ENCODE data around the gene BMI1.

BMI1 gene

DNA sequence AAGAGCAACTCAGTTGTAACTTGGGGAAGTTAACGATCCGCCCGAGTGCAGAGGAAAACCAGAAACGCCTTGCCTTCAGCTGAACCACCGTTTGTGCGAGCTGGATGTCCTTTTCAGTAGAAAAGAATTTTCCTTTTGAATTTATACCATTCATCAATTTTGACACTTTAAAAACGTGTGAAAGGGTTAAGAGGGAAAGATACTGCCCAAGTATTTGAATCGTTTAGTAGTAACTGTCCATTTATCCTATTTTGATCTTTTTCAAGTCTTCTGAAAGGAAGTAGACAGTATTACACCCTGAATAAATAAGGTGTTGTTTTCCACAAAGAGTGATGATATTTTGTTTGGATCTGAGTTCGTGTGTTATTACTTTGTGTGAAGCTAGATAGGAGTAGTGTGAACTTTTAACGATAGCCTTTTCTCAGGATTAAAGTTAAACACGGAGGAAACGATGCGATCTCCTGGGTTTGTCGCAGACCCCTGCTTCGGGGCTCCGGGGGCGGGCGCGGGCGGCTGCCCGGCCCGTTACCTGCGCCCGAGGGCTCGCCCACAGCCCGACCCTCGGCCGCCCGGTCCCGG, 830 bp upstream of the BMI1 start:
- DNase-seq, result no peak

DNA sequence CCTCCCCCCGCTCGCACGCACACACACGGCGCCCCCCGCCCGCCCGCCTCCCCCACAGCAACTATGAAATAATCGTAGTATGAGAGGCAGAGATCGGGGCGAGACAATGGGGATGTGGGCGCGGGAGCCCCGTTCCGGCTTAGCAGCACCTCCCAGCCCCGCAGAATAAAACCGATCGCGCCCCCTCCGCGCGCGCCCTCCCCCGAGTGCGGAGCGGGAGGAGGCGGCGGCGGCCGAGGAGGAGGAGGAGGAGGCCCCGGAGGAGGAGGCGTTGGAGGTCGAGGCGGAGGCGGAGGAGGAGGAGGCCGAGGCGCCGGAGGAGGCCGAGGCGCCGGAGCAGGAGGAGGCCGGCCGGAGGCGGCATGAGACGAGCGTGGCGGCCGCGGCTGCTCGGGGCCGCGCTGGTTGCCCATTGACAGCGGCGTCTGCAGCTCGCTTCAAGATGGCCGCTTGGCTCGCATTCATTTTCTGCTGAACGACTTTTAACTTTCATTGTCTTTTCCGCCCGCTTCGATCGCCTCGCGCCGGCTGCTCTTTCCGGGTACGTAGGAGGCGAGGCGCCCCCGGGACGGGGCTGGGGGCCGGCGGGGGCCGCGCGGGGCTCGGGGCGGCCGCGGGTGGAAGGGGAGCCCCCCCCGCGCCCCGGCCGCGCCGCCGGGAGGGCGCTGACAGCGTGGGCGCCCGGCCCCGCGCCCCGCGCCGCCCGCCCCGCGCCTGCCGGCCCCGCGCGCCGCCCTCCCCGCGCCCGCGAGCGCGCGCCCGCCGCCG, 441 bp downstream of the BMI1 start:
- peak; percentile 66 for DNase-seq

DNA sequence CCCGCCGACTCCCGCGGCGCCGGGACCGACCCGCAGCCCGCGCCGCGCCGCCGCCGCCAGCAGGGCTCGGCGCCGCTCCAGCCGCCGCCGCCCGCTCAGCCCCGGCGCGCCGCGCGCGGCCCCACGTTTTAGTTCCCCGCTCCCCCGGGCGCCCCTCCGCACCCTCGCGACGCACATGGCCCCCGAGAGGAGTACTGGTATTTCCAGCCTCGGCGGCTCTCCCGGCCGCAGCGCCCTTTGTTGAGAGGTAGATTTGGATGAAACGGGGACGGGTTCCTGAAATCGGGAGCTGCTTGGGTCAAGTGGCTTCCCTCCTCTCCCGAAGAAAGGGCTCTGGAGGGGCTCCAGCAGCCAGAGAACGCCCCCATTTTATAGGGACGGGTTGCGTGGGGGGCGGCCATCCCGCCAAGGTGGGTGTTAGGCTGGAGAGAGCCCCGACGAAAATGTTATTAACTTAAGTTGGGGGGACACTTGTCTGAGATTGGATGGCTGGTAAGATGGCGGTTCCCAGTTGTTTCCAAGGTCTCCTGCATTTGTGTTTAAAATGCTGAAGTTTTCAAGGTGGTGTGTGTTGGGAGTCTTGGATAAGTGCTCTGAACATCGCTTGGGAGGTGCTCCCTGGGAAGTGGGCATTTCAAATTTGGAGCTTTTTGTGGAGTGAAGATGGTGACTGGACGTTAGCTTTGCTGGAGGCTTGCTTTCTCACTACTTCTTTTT, 1.2 kb downstream of the BMI1 start:
- DNase-seq, result no peak

DNA sequence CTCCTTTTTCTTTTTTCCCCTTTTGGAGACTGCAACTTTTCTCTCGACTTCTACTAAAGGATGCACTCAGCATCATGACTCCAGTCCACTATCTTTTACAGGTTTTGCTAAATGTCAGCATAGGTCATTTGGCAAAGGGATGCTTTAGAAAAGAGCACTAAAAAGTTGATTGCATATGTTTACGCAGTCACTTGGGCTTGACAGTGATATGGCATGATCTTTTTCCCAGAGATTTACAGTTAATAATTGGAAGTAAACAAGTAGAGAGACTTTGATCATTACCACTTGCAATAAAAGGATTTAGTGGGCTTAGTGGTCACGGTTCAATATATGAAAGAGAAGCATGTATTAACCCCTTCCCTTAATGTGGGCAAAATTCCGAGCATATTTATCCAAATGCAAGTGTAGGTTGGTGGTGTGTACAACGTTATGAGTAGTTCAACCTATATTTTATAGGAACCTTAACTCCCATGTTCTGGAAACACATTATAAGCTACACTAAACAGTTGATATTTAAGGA, 1.8 kb downstream of the BMI1 start:
- DNase-seq, result no peak

DNA sequence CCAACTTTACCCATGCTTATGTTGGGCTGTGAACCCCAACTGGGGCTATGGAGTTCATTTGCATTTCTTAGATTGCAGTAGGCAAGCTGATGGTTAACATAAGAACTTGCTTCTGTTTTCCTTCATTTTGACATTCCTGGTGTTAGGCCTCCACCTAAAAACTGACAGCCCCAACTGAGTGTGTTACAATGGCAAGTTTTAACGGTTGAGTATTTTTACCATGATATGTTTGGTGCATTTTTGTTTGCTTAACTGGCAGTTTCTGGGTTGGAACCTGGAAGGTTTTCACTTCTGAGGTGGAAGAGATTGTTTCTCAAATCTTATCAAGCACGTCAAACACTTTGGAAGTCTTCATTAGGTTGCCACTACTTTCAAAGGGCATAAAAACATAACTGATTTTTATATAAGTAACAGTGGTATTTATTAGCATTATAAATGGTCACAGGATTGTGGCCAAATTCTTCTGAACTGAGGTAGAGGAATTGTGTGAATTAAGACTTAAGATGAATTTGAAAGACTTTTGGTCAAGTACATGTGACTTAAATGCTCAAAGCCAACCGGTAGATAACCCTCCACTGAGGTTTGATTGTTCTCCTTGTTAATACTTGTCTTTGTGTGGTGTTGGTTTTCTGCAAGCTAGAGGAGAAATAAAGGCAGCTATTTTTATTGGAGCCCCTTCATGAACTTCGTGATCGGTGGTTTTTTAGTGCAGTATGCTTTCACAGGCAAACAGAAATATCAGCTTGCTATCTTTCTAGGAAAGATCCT, 2.8 kb downstream of the BMI1 start:
- no peak for DNase-seq

DNA sequence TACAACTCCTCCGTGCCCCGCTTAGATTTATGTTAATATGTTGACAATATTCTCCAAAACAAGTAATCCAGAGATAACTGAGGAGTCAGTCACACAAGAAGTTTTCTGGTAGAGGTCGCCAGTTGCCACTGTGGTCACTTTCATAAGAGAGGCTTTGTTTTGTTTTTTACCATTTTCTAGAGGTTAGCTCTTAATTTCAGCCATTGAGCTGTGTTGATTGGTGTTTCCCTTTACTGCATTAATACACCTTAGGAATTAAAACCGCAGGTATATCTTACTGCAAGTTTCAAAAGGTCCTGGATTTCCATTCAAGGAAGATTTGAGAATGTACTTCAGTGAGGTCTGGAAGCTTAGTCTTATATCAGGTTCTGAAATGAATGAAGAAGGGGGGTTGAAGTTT, 3.5 kb downstream of the BMI1 start:
- no peak for DNase-seq

DNA sequence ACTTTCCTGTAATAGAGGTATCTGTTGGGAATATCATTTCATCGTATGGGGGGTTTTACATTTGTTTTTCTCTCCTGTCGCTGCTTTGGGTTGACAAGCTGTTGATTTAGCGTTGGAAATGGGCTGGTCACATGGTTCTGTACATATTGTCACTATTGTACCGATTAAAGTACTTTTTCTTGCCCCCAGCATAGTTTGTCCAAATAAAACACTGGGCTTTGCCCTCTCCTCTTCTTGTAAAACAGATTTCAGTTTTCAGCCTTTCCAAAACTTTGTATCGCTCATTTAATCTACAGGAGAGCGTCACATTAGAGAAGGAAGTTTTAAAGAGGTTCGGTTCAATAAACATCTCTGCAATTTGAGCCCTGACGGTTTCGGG, 4.0 kb downstream of the BMI1 start:
- DNase-seq, result no peak

DNA sequence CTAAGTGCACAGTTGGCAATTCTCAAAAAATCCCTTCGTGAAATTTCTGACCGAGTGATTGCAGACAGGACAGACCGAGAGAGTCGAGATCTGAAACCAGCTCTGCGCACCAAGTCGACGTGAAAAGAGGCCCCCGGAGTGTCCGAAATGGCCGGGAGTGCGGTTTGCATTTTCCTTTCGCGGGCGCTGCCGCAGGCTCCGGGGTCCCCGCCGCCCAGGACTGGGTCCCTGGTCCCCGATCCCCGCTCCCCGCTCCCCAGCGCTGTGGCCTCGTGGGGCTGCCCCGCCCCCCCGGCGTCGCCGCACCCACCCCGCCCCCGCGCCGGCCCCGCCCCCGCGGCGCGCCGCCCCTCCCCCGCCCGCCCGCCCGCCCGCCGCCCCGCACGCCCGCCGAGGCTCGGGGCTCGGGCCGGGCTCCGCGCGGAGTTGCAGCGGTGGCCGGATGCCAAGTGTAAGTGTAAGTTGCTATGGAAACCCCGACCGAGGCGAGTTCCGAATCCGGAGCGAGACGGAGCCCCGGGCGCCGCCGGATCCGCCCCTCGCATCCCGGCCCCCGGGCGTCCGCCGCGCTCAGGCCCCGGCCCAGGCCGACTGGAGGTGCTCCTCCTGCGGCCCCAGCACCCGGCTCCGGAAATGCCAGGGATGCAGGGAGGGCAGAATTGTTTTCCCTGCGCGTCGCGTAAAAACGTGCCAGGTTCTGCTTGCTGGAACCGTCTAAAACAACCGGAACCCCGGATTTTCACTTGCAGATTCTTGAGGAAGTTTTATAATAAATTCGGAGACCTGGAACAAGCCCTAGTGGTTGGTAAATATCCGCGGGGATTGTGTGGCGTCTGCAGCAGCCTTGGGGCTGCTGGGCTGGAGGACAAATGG, 4.6 kb downstream of the BMI1 start:
- DNase-seq, result peak; percentile 64

DNA sequence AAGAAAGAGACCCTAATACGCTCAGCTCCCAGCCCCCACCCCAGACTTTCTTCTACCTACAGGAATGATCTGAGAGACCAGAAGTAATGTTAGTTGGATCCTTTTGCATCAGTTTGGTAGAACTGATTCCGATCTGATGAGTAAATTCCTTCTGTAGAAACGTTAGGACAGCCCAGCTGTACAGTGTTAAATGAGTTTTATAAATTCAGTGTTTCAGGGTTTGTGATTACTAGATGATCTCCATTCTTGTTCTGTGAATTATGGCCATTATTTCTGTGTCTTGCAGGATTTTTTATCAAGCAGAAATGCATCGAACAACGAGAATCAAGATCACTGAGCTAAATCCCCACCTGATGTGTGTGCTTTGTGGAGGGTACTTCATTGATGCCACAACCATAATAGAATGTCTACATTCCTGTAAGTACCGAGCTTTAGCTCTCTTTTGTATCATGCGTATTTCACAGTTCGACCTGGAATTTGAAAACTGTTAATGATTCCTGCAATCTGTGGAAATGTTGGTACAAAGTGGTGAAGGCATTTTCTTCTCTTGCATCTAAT, 5.3 kb downstream of the BMI1 start:
- DNase-seq, result no peak

DNA sequence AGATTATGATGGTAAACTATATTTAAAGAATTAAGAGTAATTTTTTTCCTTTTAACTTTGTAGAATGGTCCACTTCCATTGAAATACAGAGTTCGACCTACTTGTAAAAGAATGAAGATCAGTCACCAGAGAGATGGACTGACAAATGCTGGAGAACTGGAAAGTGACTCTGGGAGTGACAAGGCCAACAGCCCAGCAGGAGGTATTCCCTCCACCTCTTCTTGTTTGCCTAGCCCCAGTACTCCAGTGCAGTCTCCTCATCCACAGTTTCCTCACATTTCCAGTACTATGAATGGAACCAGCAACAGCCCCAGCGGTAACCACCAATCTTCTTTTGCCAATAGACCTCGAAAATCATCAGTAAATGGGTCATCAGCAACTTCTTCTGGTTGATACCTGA, 8.3 kb downstream of the BMI1 start:
- no peak for DNase-seq

DNA sequence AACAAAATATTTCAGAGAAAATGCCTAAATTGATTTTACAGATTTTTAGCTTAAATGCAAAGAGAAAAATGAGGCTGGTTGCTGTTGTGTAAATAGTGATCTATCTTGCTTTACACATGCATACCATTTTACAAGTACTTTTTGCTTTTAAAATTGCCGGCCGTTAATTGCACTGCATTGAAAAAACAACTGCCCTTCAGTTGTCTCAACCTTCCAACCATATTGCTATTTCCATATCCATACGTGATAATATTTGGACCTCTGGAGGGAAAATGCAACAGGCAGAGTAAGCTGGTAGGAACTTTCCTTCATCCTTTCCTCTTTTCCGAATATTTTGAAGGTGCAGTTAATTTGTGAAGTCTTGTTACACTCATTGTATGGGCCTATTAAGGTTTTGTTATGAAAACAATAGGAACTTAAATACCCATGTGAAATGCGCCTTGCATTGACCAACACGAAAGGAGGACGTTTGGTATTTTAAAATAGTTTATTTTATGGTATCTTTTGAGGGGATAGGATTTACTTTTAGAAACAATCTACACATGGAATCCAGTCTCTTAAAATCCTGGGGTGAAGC, 11.3 kb downstream of the BMI1 start:
- no peak for DNase-seq

DNA sequence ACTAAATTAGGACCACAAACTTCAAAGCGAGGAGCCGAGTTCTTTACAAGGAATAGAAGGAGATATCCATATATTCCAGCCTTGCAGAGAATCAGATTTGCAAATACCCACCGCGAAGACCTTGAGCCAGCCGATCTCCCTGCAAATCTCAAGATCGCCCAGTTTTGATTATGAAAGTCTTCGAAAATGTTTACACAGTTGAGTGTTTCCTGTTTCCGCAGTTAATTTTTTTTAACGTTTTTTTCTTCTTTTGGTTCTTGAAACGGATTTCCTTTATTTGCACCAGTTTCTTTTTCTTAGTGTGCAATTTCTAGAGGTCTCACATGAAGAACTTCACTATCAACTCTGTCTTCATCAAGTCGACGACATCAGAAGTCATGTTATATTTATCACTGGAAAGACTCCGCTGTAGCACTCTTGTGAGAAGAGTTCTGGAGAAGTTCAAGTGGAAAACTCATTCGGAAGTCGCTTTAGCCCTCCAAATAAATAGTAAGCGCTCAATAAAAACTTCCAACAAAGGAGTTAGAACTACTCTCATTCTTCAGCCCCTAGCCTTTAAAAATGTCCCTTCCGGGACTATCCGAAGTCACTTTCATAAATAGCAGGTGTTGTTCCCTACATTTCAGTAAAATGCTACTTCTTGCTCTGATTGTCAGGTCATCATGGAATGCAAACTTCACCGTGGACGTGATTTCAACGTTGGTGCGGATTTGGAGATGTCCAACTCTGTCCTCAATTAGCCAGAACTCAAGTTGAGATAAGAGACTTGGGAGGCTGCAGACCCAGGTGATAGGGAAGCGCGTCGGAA, 12.5 kb downstream of the BMI1 start:
- peak; percentile 64 for DNase-seq

DNA sequence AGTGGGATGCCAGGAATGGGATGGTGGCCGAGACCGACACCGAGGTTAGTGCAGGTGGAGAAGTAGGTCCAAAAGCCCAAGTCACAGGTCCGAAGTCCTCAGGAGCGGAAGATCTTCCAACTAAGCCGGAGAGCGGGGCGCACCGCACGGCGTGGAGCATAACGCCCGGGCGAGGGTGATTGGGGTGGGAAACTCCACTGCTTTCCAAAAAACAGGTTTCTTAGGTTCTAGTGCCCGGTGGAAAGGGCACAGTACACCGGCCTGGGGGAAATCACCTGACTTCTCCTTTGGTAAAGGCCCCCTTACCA, 13.0 kb downstream of the BMI1 start:
- DNase-seq, result no peak

DNA sequence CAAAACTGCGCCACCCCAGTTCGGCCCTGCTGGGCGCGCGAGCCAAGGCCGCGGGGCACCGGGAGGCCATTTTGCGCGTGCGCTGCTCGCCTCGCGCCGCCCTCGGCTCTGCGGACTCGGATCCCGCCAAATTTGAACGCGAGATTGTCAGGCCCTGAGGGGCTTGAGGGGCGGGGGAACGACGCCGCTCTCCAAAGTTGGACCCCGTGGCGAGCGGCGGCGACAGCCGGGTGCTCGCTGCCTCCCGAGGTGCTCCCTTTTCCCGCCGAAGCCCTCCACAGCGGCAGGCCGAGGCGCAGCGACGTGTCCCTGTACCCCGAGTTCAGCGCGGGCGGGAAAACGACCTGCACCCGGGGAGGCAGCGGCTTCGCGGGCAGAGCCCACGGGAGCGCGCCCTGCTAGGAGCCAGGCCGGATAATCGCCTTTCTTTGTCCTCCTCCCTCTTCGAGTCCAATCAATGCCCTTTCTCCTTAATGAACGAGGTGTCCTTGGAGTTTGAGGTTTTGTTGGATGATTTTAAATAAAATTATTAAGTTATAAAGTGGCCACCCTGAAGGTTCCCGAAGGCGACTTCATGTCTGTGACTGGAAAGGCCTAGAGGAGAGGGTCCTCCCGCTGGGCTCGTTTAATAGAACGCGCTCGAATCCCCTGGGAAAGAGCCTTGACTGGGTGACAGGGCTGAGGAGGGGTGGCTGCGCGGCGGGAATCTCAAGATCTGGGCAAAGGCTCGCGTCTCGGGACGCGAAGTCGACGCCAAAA, 13.7 kb downstream of the BMI1 start:
- no peak for DNase-seq

DNA sequence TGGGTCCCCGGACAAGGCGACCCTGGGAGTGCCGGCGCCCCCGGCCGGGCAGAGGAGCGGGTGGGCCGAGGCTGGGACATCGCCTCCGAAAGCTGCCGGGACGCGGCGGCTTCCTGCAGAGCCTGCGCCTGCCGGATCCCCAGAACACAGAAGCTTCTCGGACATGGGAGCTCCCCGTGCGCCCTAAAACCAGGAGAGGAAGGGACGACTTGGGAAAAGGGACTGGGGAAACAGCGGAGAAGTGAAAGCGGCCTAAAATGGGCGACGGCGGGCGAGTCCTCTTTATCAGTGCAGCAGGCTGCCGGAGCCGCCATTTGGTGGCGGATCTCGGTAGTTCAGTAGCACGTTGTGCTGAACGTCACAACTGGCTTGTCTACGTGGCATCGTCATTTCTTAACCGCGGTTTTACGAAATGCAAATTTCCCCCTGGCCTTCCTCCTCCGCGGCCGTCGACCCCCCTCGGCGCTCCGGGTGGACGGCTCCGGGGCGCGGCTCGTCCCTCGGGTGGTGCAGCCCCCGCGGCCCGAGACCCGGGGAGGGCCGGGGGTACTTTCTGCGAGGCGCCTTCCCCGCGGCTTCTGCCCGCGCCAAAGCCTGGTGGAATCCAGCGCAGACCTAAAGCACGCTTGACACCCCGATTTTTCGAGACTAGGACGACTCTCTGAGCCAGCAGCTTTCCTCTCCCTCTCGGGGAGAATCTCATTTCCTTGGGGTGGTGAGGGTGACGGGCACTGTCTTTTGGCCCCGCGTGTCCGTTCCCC, 14.5 kb downstream of the BMI1 start:
- DNase-seq, result peak; percentile 77

DNA sequence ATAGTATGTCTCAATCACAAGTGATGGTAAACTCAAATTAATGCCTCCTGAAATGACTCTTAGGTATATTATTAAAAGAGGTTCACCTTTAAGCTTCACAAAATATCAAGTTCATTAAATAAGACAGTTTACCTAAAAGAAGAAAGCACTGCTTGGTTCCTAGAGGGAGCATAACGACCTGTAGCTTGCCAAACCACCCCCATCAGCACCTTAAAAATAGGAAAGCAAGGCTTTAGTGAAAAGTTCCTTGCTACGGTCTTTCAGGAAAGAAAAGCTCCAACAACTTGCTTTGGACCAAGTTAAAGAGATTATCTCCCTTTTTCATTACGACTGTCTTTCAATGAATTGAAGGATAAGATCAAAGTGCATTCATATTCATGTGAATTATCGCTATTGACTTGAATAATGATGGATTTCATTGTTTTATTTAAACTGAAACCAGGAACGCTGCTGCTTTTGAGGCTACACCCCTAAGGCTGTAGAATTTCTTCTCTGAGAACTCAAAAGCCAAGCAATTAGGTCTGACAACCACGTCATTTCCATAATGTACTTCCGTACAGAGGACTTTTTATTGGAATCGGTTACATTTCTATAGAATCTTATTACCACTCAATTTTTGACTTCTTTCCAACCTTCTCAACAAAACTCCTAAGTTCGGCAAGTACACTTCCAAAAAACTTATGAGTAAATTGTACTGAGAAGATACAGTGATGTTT, 17.4 kb downstream of the BMI1 start:
- DNase-seq, result no peak

DNA sequence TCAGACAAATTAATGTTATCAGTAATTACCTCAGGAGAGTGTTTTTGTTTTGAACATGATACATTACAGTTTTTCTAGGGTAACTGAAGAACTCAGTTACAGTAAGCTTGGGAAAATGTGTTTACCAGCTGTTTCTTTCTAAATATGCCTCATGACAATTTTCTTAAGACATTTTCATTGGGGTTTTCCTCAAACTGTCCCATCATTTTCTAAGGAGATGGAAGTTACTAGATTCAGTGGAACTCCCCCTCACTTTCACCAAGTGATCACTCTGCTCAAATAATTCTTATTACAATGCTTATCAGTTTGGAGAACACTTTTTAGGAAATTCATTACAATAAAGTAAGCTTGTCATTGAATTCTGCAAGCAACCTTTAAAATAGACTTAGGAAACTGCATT, 18.0 kb downstream of the BMI1 start:
- DNase-seq, result peak; percentile 63

DNA sequence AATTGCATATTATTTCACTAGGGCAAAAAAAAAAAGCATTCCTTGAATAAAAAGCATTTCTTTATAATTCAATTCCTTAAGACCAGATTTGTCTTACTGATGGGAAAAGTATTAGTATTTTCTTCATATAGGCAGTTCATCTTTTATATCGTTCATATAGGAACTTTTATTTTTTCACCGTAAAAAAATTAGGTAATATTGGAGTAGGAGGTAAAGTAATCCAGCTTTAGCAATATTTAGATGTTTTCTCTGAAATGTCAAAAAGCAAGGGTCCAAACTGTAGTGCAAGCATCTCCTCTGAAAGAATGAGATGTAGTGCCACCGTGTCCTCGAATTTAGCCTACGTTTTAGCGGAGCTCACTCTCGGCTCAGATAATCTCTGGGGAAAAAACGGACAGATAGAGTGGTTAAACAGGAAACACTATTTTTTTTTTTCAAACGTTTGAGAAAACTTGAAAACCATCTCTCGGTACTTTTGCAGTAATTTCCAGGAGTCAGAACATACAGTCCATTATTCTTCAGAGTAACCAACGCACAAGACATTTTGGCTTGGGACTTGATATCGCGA, 18.9 kb downstream of the BMI1 start:
- DNase-seq, result no peak
